Effector CD4-positive, alpha-beta T cell (primary cell): Measurements from ENCODE around the gene ZNF346.
A peak's percentile ranks its signal among the peaks of the same experiment; 100 is the strongest.

Experiments
- DNase-seq: peaks from one replicate; pipeline ENCODE4 v3.0.0-alpha.2; 2020

The ZNF346 gene

DNA sequence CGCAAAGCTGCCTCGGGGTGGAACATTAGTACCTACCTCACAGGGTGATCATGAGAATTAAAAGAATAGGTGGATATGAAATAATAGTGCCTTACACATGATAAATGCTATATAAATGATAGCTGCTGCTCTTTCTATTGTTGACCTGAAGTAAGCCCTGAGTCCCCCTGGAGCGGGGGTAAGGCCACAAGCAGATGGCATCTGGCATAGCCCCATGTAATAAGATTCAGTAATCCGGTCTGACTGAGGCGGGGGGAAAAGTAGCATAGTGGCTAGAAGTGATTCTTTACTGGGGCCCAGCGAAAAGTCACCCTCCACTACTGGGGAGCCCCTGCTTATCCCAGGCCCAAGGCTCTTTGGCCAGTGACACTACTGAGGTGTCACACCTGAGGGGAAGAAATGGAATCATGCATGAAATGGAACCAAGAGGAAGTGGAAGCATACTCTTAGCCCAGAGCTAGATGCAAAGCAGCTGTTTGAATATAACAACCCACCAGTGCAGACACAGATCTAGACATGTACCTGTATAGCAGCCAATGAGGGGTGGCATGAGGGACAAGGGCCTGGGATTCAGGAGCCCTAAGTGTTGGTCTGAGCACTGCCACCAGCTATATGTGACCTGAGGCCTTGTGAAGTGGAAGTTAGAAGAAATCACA lies 48.2 kb downstream of the ZNF346 start:
- no peak for DNase-seq

- peak; percentile 63 for DNase-seq
These were observed 49.3 kb downstream of the ZNF346 start for GRCh38 chr5:177071666-177072385.

DNA sequence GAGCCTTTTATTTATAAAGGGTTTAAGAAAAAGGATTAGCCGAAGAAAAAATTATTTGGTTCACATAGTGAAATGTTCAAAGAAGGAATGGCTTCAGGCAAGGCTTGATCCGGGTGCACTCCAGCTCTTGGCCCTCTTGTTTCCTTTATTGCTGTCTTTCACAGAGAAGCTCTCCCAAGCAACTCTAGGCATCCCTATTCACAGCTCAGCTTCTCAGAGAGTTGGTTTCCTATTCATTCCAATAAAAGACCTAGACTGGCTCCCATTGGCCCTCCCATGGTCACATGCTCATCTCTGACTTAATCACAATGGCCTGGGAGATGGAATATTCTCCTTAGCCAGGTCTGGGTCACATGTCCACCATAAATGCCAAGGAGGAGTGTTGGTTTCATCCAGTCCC lies 54.8 kb downstream of the ZNF346 start:
- no peak for DNase-seq

GRCh38 chr5:177079606-177080005 lies 57.1 kb downstream of the ZNF346 start:
- no peak for DNase-seq

DNA sequence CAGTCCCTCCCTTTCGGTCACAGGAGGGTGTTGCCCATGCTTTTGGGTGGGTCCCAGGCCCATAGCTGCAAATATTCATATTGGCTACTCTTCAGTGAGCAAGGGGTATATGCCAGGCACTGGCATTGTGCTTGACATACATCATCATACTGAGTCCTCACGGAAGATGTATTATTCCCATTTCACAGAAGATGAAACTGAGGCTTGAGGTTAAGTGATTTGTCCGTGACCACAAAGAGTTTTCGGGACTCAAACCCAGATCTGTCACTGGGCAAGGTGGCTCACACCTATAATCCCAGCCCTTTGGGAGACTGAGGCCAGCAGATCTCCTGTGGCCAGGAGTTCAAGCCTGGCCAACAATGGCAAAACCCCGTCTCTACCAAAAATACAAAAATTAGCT lies 57.8 kb downstream of the ZNF346 start:
- DNase-seq = no peak

DNA sequence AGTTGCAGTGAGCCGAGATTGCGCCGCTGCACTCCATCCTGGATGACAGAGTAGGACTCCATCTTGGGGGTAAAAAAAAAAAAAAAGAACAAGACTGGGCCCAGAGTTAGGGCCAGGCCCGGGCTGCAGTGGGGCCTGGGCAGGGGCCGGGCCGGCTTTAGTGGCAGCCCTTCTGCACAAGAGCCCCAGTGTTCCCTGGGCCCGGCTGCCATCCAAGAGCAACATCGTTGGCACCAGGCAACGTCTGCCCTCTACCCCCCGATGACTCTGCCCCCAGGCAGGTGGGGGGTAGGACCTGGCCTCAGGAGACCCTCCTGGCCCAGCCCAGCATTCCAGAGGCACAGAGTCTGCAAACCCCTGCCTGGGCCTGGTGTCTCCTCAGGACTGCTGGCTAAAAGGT lies 59.4 kb downstream of the ZNF346 start:
- DNase-seq = no peak

DNA sequence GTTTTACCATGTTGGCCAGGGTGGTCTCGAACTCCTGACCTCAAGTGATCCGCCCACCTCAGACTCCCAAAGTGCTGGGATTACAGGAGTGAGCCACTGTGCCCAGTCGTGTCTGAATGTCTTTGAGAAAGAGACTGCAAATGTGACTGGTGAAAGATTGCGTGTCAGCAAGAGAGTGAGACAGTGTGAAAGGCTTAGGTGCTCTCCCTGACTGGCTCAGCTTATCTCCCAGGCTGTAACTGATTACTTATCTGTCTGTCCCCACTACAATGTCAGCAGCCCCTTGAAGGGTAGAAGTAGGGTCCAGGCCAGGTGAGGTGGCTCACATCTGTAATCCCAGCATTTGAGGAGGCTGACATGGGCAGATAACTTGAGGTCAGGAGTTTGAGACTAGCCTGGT lies 60.9 kb downstream of the ZNF346 start:
- no peak for DNase-seq

GRCh38 chr5:177084175-177084574 lies 61.7 kb downstream of the ZNF346 start:
- no peak for DNase-seq

DNA sequence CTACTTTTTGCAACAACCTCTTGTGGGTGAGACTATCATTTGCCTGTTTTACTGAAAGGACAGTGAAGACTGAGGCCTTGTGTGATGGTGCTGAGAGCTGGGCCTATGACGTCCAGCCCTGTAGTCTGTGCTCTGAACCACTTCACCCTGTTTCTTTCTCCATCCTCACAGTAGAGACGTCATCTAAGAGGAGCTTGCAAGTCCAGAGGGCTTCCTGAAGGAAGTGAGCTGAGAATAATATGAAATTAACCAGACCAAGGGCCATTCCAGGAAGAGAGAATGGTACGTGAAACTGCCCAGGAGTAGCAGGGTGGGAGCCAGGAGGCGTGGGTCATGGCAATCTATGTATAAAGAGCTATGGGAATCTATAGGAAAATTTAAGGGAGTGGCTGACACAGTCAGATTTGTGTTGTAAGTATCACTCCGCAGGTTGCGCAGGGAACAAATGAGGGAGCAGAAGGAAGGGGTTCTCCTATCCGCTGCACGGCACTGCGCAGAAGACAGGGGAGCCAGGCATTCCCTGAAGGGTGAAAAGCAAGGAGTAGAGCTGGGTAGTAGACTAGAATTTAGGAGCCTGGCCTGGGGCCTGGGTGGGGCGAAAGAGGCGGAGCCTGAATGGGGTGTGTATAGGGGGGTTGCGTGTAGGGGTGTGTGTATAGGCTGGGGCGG lies 63.6 kb downstream of the ZNF346 start:
- no peak for DNase-seq

- peak; percentile 56 for DNase-seq
These were observed 64.3 kb downstream of the ZNF346 start, which contains the start of gene FGFR4 for GRCh38 chr5:177086654-177087397. TSS of gene FGFR4 (plus strand) at chr5:177086915. CDS start at chr5:177089603, 2,688 bp downstream.

- no peak for DNase-seq
These were observed 65.0 kb downstream of the ZNF346 start for GRCh38 chr5:177087398-177088005.

DNA sequence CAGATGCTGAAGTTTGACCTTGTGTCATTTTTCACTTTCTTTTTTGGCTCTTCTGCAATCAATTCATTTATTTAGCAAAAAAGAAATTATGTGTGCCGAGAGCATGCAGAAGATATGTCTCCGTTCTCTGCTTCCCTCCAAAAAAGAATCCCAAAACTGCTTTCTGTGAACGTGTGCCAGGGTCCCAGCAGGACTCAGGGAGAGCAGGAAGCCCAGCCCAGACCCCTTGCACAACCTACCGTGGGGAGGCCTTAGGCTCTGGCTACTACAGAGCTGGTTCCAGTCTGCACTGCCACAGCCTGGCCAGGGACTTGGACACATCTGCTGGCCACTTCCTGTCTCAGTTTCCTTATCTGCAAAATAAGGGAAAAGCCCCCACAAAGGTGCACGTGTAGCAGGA lies 66.6 kb downstream of the ZNF346 start:
- no peak for DNase-seq

- no peak for DNase-seq
These were observed 67.5 kb downstream of the ZNF346 start for GRCh38 chr5:177089825-177090641.

DNA sequence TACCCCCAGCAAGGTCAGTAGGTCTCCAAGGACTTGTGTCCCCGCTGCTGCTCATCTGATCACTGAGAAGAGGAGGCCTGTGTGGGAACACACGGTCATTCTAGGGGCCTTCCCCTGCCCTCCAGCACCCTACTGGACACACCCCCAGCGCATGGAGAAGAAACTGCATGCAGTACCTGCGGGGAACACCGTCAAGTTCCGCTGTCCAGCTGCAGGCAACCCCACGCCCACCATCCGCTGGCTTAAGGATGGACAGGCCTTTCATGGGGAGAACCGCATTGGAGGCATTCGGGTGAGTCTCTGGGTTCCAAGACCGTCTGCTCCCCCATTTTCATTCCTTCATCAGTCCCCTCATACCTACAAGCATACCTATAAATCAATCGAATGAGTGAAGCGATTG lies 68.3 kb downstream of the ZNF346 start:
- no peak for DNase-seq

DNA sequence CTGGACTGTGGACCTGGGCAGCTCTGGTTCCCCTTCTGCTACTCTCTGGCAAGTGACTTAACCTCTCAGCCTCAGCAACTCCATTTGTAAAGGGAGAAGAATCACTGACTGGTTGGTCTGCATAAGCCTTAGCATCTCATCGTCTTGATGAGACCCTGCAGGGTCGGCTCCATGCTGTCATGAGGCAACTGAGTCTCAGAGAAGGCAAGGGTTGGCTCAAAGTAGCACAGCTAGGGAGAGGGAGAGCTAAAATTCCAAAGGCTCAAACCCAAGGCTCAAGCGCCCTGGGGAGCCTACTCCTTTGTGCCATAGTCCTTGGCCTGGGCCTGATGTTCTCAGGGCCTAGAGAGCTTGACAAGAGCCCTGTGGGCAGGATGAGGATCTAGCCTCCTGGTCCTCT lies 68.7 kb downstream of the ZNF346 start:
- no peak for DNase-seq

- no peak for DNase-seq
These were observed 69.9 kb downstream of the ZNF346 start for GRCh38 chr5:177092178-177093081.

DNA sequence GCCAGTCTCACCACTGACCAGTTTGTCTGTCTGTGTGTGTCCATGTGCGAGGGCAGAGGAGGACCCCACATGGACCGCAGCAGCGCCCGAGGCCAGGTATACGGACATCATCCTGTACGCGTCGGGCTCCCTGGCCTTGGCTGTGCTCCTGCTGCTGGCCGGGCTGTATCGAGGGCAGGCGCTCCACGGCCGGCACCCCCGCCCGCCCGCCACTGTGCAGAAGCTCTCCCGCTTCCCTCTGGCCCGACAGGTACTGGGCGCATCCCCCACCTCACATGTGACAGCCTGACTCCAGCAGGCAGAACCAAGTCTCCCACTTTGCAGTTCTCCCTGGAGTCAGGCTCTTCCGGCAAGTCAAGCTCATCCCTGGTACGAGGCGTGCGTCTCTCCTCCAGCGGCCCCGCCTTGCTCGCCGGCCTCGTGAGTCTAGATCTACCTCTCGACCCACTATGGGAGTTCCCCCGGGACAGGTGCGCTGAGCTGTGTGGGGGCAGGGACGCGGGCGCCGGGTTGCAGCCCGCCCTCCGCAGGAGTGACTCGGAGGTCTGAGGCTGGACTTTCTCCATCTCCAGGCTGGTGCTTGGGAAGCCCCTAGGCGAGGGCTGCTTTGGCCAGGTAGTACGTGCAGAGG lies 70.7 kb downstream of the ZNF346 start:
- DNase-seq = no peak

- no peak for DNase-seq
These were observed 71.3 kb downstream of the ZNF346 start for GRCh38 chr5:177093803-177094202.

DNA sequence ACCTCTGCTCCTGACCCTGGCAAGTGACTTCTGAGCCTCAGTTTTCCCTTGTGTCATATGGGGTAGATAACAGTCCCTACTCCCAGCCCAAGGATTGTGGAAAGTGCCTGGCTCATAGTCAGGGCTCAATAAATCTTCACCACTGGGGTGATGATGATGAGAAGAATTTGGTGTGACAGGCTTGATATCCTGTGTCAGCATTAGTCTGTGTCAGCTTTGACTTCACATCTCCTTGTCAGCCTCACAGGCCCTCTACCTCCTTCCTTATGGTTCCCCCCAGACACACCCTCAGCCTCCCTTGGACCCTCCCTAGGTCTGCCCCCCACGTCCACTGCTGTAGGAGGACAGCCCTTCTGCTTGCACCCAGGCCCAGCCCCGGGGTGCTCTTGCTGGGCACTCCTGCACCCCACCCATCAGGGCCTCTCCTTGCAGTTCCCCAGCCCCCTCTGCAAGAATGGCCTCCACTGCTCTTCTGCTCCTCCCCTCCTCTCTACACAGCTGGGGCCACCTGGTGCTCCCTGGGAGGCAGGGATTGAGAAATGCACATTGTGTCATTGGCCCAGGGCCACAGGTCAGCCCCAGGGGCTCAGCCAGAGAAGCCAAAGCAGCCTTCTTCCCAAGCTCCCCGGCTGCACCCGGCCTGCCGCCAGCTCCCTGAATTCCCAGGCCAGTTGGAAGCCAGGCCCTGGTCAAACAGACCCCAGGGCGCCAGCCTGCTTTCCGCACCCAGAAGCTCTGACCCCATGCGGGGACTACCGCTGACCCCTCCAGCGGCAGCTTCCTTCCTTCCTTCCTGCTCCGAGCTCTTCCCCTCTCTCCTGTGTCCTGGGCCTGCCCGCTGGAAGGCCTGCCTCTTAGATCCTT lies 72.0 kb downstream of the ZNF346 start:
- no peak for DNase-seq
